Measurements from ENCODE around the gene NPIPB8.

DNA sequence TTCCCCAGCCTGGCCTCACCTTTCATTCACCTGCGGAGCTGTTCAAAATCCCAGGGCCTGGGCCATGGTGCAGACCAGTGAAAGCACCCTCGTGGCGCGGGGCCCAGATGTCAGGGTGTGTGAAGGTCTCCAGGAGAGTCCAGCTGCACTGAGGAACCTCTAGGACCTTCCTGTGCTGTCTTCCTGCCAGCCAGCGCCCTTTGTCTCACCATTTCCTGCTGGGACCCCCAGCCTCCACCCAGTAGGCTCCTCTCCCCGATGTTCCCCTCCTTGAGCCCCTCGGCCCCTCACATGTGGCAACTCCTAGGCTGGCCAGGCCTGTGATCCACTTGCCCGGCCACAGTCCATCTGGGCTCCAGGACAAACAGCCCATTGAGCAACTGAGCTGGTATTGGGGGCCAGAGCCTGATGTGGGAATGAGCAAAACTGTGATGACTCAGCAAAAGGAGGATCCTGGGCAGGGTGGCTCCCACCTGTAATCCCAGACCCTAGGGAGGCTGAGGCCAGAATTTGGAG lies 41.7 kb upstream of the NPIPB8 start:
- TF ChIP-seq, protein P1, sequence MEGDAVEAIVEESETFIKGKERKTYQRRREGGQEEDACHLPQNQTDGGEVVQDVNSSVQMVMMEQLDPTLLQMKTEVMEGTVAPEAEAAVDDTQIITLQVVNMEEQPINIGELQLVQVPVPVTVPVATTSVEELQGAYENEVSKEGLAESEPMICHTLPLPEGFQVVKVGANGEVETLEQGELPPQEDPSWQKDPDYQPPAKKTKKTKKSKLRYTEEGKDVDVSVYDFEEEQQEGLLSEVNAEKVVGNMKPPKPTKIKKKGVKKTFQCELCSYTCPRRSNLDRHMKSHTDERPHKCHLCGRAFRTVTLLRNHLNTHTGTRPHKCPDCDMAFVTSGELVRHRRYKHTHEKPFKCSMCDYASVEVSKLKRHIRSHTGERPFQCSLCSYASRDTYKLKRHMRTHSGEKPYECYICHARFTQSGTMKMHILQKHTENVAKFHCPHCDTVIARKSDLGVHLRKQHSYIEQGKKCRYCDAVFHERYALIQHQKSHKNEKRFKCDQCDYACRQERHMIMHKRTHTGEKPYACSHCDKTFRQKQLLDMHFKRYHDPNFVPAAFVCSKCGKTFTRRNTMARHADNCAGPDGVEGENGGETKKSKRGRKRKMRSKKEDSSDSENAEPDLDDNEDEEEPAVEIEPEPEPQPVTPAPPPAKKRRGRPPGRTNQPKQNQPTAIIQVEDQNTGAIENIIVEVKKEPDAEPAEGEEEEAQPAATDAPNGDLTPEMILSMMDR (IDR thresholded peaks at IDR 0.05), result no peak
- no peak for TF ChIP-seq POLR2AphosphoS5 (IDR thresholded peaks at IDR 0.05)
